Posterior vena cava (tissue), 2 donors: ENCODE results near the gene VPS13C. TPM values are rescaled to one million over a fixed set of nuclear protein-coding genes. Genes with fewer than 3 reads are reported as not detected.

ENCODE experiments used
- DNase-seq: peaks from one replicate; pipeline ENCODE4 v3.0.0-alpha.2; 2020; ENCODE audit warnings: low spot score
- intact Hi-C, 2 donors: fragments of 100-400 bp; cut with DNase I; formaldehyde crosslinking; loops; one replicate each; pipeline versions ENCODE4 v1.14.1 to v1.14.2; 2022 to 2023
- total RNA-seq, 2 donors: library from RNA; stranded (reverse); fragmentation: NEBNext Ultra II Directional; extraction: Animal tissue kit (Norgen Biotek cat#: 25700); gene quantifications; one replicate each; pipeline ENCODE4 v1.2.1, GENCODE V29; 2021
- donor health status: DM: yes; HTN: yes; CAD: no.
- donor health status: DM: yes; HTN: yes; CAD: no.

VPS13C gene
- total RNA-seq, 2 donors from 2014 or later = 89.2 to 93.0 TPM

GRCh38 chr15:61889706-61890105, 170.5 kb downstream of the VPS13C start:
- no peak for DNase-seq
- intact Hi-C loops = no loop called here

- intact Hi-C loops = no loop called here
- no peak for DNase-seq
These were observed 172.0 kb downstream of the VPS13C start for GRCh38 chr15:61888074-61888780.

GRCh38 chr15:61880084-61880483, 180.2 kb downstream of the VPS13C start:
- no peak for DNase-seq
- intact Hi-C loops = no loop called here

- no peak for DNase-seq
- intact Hi-C loops = no loop called here
These were observed 181.0 kb downstream of the VPS13C start for GRCh38 chr15:61879219-61879618.

GRCh38 chr15:61871926-61872522, 188.2 kb downstream of the VPS13C start:
- DNase-seq = no peak
- intact Hi-C loops = no loop called here

- intact Hi-C loops = no loop called here
- DNase-seq = no peak
These were observed 190.6 kb downstream of the VPS13C start for GRCh38 chr15:61869656-61870055.

- intact Hi-C loops = no loop called here
- no peak for DNase-seq
These were observed 198.3 kb downstream of the VPS13C start for GRCh38 chr15:61861962-61862361.

- intact Hi-C loops = no loop called here
- DNase-seq = no peak
These were observed 202.9 kb downstream of the VPS13C start for GRCh38 chr15:61857169-61857829.

GRCh38 chr15:61856295-61856694, 204.0 kb downstream of the VPS13C start:
- no peak for DNase-seq
- intact Hi-C loops = no loop called here

- intact Hi-C loops = no loop called here
- no peak for DNase-seq
These were observed 207.1 kb downstream of the VPS13C start for GRCh38 chr15:61853195-61853594.

GRCh38 chr15:61851955-61852354, 208.3 kb downstream of the VPS13C start:
- DNase-seq = no peak
- intact Hi-C loops = no loop called here

GRCh38 chr15:61849447-61849846, 210.8 kb downstream of the VPS13C start:
- no peak for DNase-seq
- intact Hi-C loops = no loop called here

- intact Hi-C loops = no loop called here
- no peak for DNase-seq
These were observed 218.8 kb downstream of the VPS13C start for GRCh38 chr15:61841466-61841865.

GRCh38 chr15:61840090-61840489, 220.2 kb downstream of the VPS13C start:
- intact Hi-C loops = no loop called here
- DNase-seq = no peak

GRCh38 chr15:61839546-61839945, 220.7 kb downstream of the VPS13C start:
- intact Hi-C loops = loop anchor here (10.0 kb wide), 3 partner anchors 1245 to 1325 kb away; no protein-coding TSS in a partner anchor
- no peak for DNase-seq

GRCh38 chr15:61835496-61836106, 224.6 kb downstream of the VPS13C start:
- DNase-seq = peak; percentile 88
- intact Hi-C loops = loop anchor here (10.0 kb wide), 3 partner anchors 1241 to 1321 kb away; no protein-coding TSS in a partner anchor

GRCh38 chr15:61835029-61835428, 225.2 kb downstream of the VPS13C start:
- no peak for DNase-seq
- intact Hi-C loops = loop anchor here (10.0 kb wide), 3 partner anchors 1240 to 1320 kb away; no protein-coding TSS in a partner anchor

GRCh38 chr15:61834076-61834697, 226.1 kb downstream of the VPS13C start:
- intact Hi-C loops = loop anchor here (10.0 kb wide), 3 partner anchors 1239 to 1319 kb away; no protein-coding TSS in a partner anchor
- peak; percentile 94 for DNase-seq

GRCh38 chr15:61832223-61832622, 228.0 kb downstream of the VPS13C start:
- intact Hi-C loops = loop anchor here (10.0 kb wide), 3 partner anchors 1237 to 1317 kb away; no protein-coding TSS in a partner anchor

More at GRCh38 chr15:61832223-61832622, 228.0 kb downstream of the VPS13C start:
- DNase-seq = no peak
